Measurements from ENCODE around the gene CD2BP2.

The CD2BP2 gene

GRCh38 chr16:30378236-30379157, 23.4 kb upstream of the CD2BP2 start:
- DNase-seq: peak; percentile 99

- peak; percentile 91 to 92 for DNase-seq
Observed at GRCh38 chr16:30377812-30378235, 22.7 kb upstream of the CD2BP2 start.

GRCh38 chr16:30377050-30377811, 22.1 kb upstream of the CD2BP2 start:
- no peak for DNase-seq

- DNase-seq: no peak
Observed at GRCh38 chr16:30376461-30376902, 21.4 kb upstream of the CD2BP2 start.

GRCh38 chr16:30375864-30376263, 20.8 kb upstream of the CD2BP2 start:
- no peak for DNase-seq

- no peak for DNase-seq
Observed at GRCh38 chr16:30374538-30374937, 19.4 kb upstream of the CD2BP2 start, which contains the start of gene MYL11. TSS of gene MYL11 (plus strand) at chr16:30374802. CDS start at chr16:30374858, 56 bp downstream.

GRCh38 chr16:30372725-30373124, 17.6 kb upstream of the CD2BP2 start:
- no peak for DNase-seq

GRCh38 chr16:30372038-30372712, 17.1 kb upstream of the CD2BP2 start:
- DNase-seq: no peak

- no peak for DNase-seq
Observed at GRCh38 chr16:30371248-30371816, 16.2 kb upstream of the CD2BP2 start.

GRCh38 chr16:30370456-30371247, 15.5 kb upstream of the CD2BP2 start, which contains the start of gene TBC1D10B:
TSS of gene TBC1D10B (minus strand) at chr16:30370494. CDS start at chr16:30370183, 311 bp downstream.
- peak; percentile 98 to 99 for DNase-seq

- DNase-seq: no peak
Observed at GRCh38 chr16:30369938-30370455, 14.9 kb upstream of the CD2BP2 start.

- peak in 1 of 2 donors; percentile 19 for DNase-seq
Observed at GRCh38 chr16:30369091-30369937, 14.2 kb upstream of the CD2BP2 start.

- no peak for DNase-seq
Observed at GRCh38 chr16:30368792-30369090, 13.6 kb upstream of the CD2BP2 start.

GRCh38 chr16:30368122-30368791, 13.1 kb upstream of the CD2BP2 start:
- no peak for DNase-seq

GRCh38 chr16:30367349-30368009, 12.4 kb upstream of the CD2BP2 start:
- no peak for DNase-seq

GRCh38 chr16:30366511-30366910, 11.4 kb upstream of the CD2BP2 start:
- DNase-seq: no peak

- no peak for DNase-seq
Observed at GRCh38 chr16:30365200-30365599, 10.1 kb upstream of the CD2BP2 start.

GRCh38 chr16:30361180-30361579, 6.1 kb upstream of the CD2BP2 start:
- DNase-seq: no peak

- DNase-seq: no peak
Observed at GRCh38 chr16:30359871-30360170, 4.7 kb upstream of the CD2BP2 start.

Data from activated CD4-positive, alpha-beta T cell treated with anti-CD3 and anti-CD28 coated beads for 4 hours (primary cell).